B cell (primary cell): ENCODE measurements around the gene PPARG. TPM values are rescaled to one million over a fixed set of nuclear protein-coding genes. Genes with fewer than 3 reads are reported as not detected.

Experiments
- ATAC-seq: fragments of 200-7000 bp; cut with Tn5 transposase; one replicate; pipeline ENCODE4 v1.10.0; 2021; ENCODE audit warnings: low read depth, mild to moderate bottlenecking, moderate number of reproducible peaks, moderate library complexity
- CTCF ChIA-PET: fragments of 350-600 bp; sonication (Branson Sonifier 250); formaldehyde crosslinking; loops from one replicate; lab custom pipeline; 2021; ENCODE audit warnings: antibody characterized with exemption, inconsistent platforms; lab: Charles Lee
- POLR2A ChIA-PET: fragments of 350-600 bp; sonication (Branson Sonifier 250); formaldehyde crosslinking; loops from one replicate; lab custom pipeline; 2021; ENCODE audit warnings: antibody characterized with exemption; lab: Charles Lee
- DNase-seq: peaks from one replicate; pipeline ENCODE4 v3.0.0; 2013
- H2AFZ ChIP-seq: 2 replicates; pipeline ENCODE4 v1.6.1; 2012; ENCODE audit warnings: mild to moderate bottlenecking, low read depth, low read length; ENCODE audit not compliant: insufficient read depth, poor library complexity, severe bottlenecking
- H3K27ac ChIP-seq, 2 donors: 1 replicate in 1 of 2; 2 replicates in 1 of 2; pipeline ENCODE4 v1.5.1; 2012 to 2013; ENCODE audit warnings: low read length in 2 of 2, mild to moderate bottlenecking in 2 of 2, moderate library complexity in 1 of 2
- H3K27me3 ChIP-seq, 4 experiments: fragments of 200-600 bp in 1 of 4; sonication (generic) in 1 of 4; replicated peaks in 1 of 4; 1 replicate in 2 of 4; 2 replicates in 2 of 4; pipeline versions ENCODE4 v1.6.1 to v1.7.0; 2013 to 2016; ENCODE audit warnings: low read length in 3 of 4, mild to moderate bottlenecking in 2 of 4, mixed read lengths in 1 of 4, moderate library complexity in 1 of 4; ENCODE audit not compliant: insufficient read depth in 4 of 4, control insufficient read depth in 3 of 4; ENCODE audit errors: control extremely low read depth in 1 of 4
- H3K36me3 ChIP-seq, 2 experiments: replicated peaks in 1 of 2; 1 replicate in 1 of 2; 2 replicates in 1 of 2; pipeline versions ENCODE4 v1.6.1 to v1.7.1; 2013; ENCODE audit warnings: low read length in 1 of 2; ENCODE audit not compliant: insufficient read depth in 2 of 2, control insufficient read depth in 1 of 2; ENCODE audit errors: control extremely low read depth in 1 of 2, extremely low read depth in 1 of 2
- H3K4me1 ChIP-seq, 2 donors: fragments of 200-600 bp in 1 of 2; sonication (generic) in 1 of 2; 1 replicate in 1 of 2; 2 replicates in 1 of 2; pipeline versions ENCODE4 v1.5.1 to v1.6.1; 2013 to 2017; ENCODE audit warnings: low read length in 2 of 2; ENCODE audit not compliant: control insufficient read depth in 2 of 2, insufficient read depth in 2 of 2
- H3K4me2 ChIP-seq: replicated peaks from 2 replicates; pipeline ENCODE3; 2012; ENCODE audit warnings: mild to moderate bottlenecking, low read depth, low read length; ENCODE audit not compliant: poor library complexity, severe bottlenecking
- H3K4me3 ChIP-seq, 5 experiments: fragments of 200-600 bp in 1 of 5; sonication (generic) in 1 of 5; 1 replicate in 3 of 5; 2 replicates in 2 of 5; pipeline versions ENCODE4 v1.5.1 to v1.7.0; 2011 to 2016; ENCODE audit warnings: low read length in 4 of 5, mild to moderate bottlenecking in 4 of 5, low read depth in 2 of 5, control low read depth in 1 of 5, moderate library complexity in 1 of 5; ENCODE audit not compliant: insufficient read depth in 1 of 5; ENCODE audit errors: control extremely low read depth in 1 of 5, extremely low read depth in 1 of 5
- H3K79me2 ChIP-seq: fragments of 200-600 bp; sonication (generic); one replicate; pipeline ENCODE4 v1.6.0; 2016; ENCODE audit warnings: low read length; ENCODE audit not compliant: control insufficient read depth, insufficient read depth
- H3K9ac ChIP-seq: fragments of 200-600 bp; sonication (generic); 2 replicates; pipeline ENCODE4 v1.6.1; 2017; ENCODE audit warnings: mild to moderate bottlenecking, low read length, moderate library complexity
- H3K9me3 ChIP-seq, 3 donors: one replicate each; pipeline versions ENCODE4 v1.6.1 to v1.7.1; 2013; ENCODE audit warnings: low read length in 2 of 3; ENCODE audit not compliant: control insufficient read depth in 2 of 3, insufficient read depth in 1 of 3; ENCODE audit errors: control extremely low read depth in 1 of 3
- H4K20me1 ChIP-seq: 2 replicates; pipeline ENCODE4 v1.6.0; 2012; ENCODE audit warnings: mild to moderate bottlenecking, low read length; ENCODE audit not compliant: insufficient read depth, control insufficient read depth, poor library complexity, severe bottlenecking
- H3K27ac Mint-ChIP-seq: one replicate; pipeline ENCODE4 v1.8.0; 2021; ENCODE audit warnings: mixed read lengths
- H3K27me3 Mint-ChIP-seq: one replicate; pipeline ENCODE4 v1.8.0; 2021; ENCODE audit warnings: mixed read lengths
- H3K4me1 Mint-ChIP-seq: one replicate; pipeline ENCODE4 v1.8.0; 2021; ENCODE audit warnings: mixed read lengths
- H3K4me3 Mint-ChIP-seq: one replicate; pipeline ENCODE4 v1.8.0; 2021; ENCODE audit warnings: mixed read lengths
- H3K9me3 Mint-ChIP-seq: one replicate; pipeline ENCODE4 v1.8.0; 2022; ENCODE audit warnings: mixed read lengths; ENCODE audit not compliant: insufficient read depth
- EZH2 ChIP-seq: IDR thresholded peaks from 2 replicates; pipeline ENCODE4 v1.6.1; 2012; ENCODE audit warnings: borderline replicate concordance, low read depth, mild to moderate bottlenecking, moderate library complexity, low read length; ENCODE audit not compliant: insufficient read depth, poor library complexity, severe bottlenecking
- WGBS: methylation state at CpG from one replicate; pipeline ENCODE4 v1.1.5; 2013; ENCODE audit warnings: missing lambda C conversion rate; ENCODE audit not compliant: insufficient coverage; 5-methylcytosine and 5-hydroxymethylcytosine counted together
- intact Hi-C: fragments of 100-400 bp; cut with micrococcal nuclease; formaldehyde crosslinking; loops from one replicate; pipeline ENCODE4 v1.10.0; 2022
- polyA plus RNA-seq: library from polyadenylated mRNA; depleted of rRNA; stranded (reverse); fragments of >200 nt; gene quantifications from 2 replicates; pipeline ENCODE4 v1.2.3, GENCODE V29; 2012
- total RNA-seq, 2 donors: library from RNA; stranded (reverse); fragments of 120-200 nt in 1 of 2; gene quantifications; 1 replicate in 1 of 2; 2 replicates in 1 of 2; pipeline versions ENCODE4 v1.2.3 to v1.2.4, GENCODE V29; 2013 to 2022
- TF ChIP-seq, protein P1 (sequence below): fragments of 200-600 bp; IDR thresholded peaks from one replicate; pipeline ENCODE4 v1.8.0; 2022; ENCODE audit warnings: antibody characterized with exemption, mild to moderate bottlenecking

PPARG gene
- total and polyA plus RNA-seq, 2 donors (not counting 1 experiment from before 2014, with no cell fraction given) = 0.12 to 0.44 TPM

GRCh38 chr3:12352755-12353154 is 63.9 kb downstream of the PPARG start:
- ChIA-PET POLR2A (no interaction called here), CTCF (no interaction called here)
- no peaks in the 10 kb centered on the region for H3K36me3 ChIP-seq
- no peaks in the 10 kb centered on the region for H3K79me2 ChIP-seq
- no peak for DNase-seq
- H3K27me3 ChIP-seq = no peaks in the 10 kb centered on the region
- no peak for ATAC-seq
- TF ChIP-seq EZH2 = no peak
- TF ChIP-seq, protein P1, sequence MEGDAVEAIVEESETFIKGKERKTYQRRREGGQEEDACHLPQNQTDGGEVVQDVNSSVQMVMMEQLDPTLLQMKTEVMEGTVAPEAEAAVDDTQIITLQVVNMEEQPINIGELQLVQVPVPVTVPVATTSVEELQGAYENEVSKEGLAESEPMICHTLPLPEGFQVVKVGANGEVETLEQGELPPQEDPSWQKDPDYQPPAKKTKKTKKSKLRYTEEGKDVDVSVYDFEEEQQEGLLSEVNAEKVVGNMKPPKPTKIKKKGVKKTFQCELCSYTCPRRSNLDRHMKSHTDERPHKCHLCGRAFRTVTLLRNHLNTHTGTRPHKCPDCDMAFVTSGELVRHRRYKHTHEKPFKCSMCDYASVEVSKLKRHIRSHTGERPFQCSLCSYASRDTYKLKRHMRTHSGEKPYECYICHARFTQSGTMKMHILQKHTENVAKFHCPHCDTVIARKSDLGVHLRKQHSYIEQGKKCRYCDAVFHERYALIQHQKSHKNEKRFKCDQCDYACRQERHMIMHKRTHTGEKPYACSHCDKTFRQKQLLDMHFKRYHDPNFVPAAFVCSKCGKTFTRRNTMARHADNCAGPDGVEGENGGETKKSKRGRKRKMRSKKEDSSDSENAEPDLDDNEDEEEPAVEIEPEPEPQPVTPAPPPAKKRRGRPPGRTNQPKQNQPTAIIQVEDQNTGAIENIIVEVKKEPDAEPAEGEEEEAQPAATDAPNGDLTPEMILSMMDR = no peak
- no peak overlapping the region for H3K4me3 Mint-ChIP-seq
- H4K20me1 ChIP-seq = no peaks in the 10 kb centered on the region
- no peaks in the 10 kb centered on the region for H3K4me1 ChIP-seq
- H2AFZ ChIP-seq = no peak overlapping the region
- H3K9ac ChIP-seq = no peak overlapping the region
- H3K27ac Mint-ChIP-seq = no peak overlapping the region
- H3K4me2 ChIP-seq = no peak overlapping the region
- H3K27ac ChIP-seq = no peak overlapping the region
- no peak overlapping the region for H3K4me3 ChIP-seq
- H3K9me3 Mint-ChIP-seq = no peaks in the 10 kb centered on the region
- peaks cover 10% of the 10 kb centered on the region for H3K27me3 Mint-ChIP-seq
- no peaks in the 10 kb centered on the region for H3K9me3 ChIP-seq
- intact Hi-C loops = no loop called here
- H3K4me1 Mint-ChIP-seq = no peaks in the 10 kb centered on the region

DNA sequence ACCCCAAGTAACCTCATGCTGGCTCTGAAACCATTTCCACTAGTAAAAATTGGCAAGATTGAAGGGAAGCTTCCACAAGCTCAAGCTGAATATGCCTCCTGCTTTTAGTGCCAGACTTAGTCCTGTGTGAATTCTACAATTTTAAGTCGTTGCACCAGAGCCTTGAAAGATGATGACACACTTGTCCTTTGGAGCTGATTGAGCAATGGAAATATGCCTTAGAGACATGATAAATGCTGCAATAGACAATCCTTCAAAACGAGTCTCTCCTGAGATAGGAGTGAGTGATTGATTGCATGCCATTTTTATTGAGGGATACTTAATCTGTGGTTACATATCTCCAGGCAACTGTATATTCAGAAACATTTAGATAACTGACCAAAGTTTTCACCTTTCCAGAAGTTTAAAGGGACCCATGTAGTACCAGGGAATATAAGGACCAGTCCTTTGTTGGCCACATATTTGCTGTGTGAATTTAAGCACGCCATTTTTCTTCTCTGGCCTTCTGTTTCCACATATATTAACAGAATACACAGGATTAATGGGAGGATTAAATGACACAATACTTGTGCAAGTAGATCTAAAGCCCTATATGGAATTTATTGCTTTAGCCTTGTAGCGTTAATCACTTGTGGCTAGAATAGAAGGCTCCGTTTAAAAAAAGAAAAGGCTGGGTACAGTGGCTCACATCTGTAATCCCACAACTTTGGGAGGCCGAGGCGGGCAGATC is 65.1 kb downstream of the PPARG start:
- Histone ChIP-seq H3K27me3 (no peaks in the 10 kb centered on the region), H3K9me3 (no peaks in the 10 kb centered on the region), H3K79me2 (no peaks in the 10 kb centered on the region), H3K27ac (no peak overlapping the region), H2AFZ (no peak overlapping the region), H4K20me1 (no peaks in the 10 kb centered on the region), H3K36me3 (no peaks in the 10 kb centered on the region), H3K4me1 (no peaks in the 10 kb centered on the region), H3K4me3 (no peak overlapping the region), H3K4me2 (no peak overlapping the region), H3K9ac (no peak overlapping the region)
- Mint-ChIP-seq H3K27me3 (peaks cover 6% of the 10 kb centered on the region), H3K9me3 (no peaks in the 10 kb centered on the region), H3K27ac (no peak overlapping the region), H3K4me1 (no peaks in the 10 kb centered on the region), H3K4me3 (no peak overlapping the region)
- TF ChIP-seq, protein P1 = no peak
- ChIA-PET POLR2A (no interaction called here), CTCF (interaction anchor here (0.8 kb wide), 1 partner anchor 126 kb away, joined by 3 read pairs; no protein-coding TSS in a partner anchor)
- intact Hi-C loops = no loop called here
- ATAC-seq (no peak), DNase-seq (no peak)
- WGBS = 89% methylated on average over 1 of the region's 7 CpGs
